ENCODE results near the gene SMG1.
A peak's percentile ranks its signal among the peaks of the same experiment; 100 is the strongest.
"Not testable (repeated sequence)": the region's sequence is repeated elsewhere in the genome, so short reads cannot be mapped to it uniquely, and the experiment has no call there.

SMG1 gene

DNA sequence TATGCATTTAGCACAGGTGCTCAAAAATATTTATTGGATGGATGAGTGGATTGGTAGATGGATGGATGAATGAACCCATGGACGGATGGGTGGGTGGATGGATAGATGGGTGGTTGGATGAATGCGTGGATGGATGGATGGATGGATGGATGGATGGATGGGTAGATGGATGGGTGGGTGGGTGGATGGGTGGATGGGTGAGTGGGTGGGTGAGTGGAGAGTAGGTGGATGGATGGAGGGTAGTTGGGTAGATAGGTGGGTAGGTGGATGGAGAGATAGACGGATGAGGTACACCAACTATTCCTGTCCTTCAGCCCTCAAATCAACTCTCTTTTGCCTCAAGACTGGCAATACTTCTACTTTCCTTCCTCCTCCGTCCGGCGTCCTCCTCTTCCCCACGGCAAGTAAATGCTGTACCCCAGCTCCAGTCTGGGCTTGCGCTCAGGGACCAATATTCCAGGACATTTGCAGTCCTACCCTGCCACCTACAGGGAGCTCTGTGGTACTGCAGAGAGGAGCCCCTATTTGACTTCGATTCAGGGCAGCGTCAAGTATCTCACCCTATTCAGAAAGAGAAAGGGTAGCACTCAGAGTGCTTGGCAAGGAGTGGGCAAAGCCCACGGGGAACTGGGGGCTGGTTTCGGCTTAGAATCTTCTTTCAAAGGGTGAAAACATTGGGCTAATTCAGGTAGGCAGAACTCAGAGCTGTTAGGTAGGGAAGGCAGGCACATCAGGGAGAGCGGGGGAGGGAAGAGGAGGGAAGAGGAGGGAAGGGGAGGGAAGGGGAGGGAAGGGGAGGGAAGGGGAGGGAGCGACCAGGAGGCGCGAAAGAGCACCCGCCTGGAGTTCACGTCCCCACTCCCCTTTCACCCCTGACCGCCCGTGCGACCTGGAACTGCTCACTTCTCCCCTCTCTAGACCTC, 166.3 kb downstream of the SMG1 start:
- DNase-seq (ENCODE audit: low read depth); H3K4me3 ChIP-seq (ENCODE audit: low read depth, low read length); in situ Hi-C loops (cut with HindIII; ENCODE audit: low sequenced_read_pairs): not testable (repeated sequence)
- TF ChIP-seq, protein P1, sequence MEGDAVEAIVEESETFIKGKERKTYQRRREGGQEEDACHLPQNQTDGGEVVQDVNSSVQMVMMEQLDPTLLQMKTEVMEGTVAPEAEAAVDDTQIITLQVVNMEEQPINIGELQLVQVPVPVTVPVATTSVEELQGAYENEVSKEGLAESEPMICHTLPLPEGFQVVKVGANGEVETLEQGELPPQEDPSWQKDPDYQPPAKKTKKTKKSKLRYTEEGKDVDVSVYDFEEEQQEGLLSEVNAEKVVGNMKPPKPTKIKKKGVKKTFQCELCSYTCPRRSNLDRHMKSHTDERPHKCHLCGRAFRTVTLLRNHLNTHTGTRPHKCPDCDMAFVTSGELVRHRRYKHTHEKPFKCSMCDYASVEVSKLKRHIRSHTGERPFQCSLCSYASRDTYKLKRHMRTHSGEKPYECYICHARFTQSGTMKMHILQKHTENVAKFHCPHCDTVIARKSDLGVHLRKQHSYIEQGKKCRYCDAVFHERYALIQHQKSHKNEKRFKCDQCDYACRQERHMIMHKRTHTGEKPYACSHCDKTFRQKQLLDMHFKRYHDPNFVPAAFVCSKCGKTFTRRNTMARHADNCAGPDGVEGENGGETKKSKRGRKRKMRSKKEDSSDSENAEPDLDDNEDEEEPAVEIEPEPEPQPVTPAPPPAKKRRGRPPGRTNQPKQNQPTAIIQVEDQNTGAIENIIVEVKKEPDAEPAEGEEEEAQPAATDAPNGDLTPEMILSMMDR (IDR thresholded peaks at IDR 0.05; ENCODE audit: low read depth, low read length, missing control alignments) = peak; percentile 47

DNA sequence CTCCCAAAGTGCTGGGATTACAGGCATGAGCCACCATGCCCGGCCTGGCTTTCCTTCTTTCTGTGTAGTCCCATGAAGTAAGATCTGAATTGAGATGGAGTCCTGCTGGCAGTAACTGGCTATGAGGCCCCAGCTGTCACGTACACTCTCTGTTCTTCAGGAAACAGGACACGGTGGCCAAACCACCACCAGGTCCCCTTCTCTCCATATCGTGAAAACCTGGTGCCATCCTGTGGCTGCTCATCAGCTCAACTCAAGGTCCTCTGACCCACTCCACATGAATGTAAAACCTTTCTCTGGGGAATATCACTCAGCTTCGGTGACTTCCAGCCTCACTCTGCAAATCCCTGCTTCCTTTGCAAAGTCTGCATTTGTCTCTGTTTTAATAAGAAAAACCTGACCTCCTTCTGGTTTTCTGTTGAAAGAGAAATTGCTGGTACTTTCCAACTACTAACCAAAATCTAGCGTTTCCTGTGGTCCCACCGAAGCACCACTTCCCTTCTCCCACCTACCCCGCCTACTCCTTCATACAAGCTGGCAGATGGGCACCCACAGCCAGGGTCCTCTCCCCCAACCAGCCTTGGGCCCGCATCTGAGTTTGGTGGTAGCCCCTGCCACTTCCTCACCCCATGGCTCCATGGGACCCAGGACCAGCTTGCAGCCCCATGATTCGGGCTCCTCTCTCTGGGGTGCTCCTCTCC, 168.1 kb downstream of the SMG1 start:
- DNase-seq (ENCODE audit: low read depth); H3K4me3 ChIP-seq (ENCODE audit: low read depth, low read length); in situ Hi-C loops (cut with HindIII; ENCODE audit: low sequenced_read_pairs): not testable (repeated sequence)

DNA sequence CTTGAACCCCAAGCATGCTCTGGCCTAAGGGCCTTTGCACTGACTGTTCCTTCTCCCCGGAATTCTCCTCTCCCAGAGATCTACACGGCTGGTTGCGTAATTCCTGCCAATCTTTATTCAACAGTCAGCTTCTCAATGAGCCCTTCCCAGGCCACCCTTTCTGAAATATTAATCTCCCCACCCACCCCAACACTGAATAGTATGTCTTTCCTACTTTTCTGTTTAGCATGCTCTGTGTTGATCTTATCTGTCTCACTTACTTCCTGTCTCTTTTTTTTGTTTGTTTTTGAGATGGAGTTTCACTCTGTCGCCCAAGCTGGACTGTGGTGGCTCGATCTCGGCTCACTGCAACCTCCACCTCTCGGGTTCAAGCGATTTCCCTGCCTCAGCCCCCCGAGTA, 169.6 kb downstream of the SMG1 start:
- in situ Hi-C loops (cut with HindIII; ENCODE audit: low sequenced_read_pairs); DNase-seq (ENCODE audit: low read depth): not testable (repeated sequence)

More for the DNA sequence above, 169.6 kb downstream of the SMG1 start:
- not testable (repeated sequence) for H3K4me3 ChIP-seq (ENCODE audit: low read depth, low read length)
